Measurements from ENCODE around the gene ASPG.

The ASPG gene

GRCh38 chr14:104115131-104115600, 29.7 kb downstream of the ASPG start:
- TF ChIP-seq, protein P1, sequence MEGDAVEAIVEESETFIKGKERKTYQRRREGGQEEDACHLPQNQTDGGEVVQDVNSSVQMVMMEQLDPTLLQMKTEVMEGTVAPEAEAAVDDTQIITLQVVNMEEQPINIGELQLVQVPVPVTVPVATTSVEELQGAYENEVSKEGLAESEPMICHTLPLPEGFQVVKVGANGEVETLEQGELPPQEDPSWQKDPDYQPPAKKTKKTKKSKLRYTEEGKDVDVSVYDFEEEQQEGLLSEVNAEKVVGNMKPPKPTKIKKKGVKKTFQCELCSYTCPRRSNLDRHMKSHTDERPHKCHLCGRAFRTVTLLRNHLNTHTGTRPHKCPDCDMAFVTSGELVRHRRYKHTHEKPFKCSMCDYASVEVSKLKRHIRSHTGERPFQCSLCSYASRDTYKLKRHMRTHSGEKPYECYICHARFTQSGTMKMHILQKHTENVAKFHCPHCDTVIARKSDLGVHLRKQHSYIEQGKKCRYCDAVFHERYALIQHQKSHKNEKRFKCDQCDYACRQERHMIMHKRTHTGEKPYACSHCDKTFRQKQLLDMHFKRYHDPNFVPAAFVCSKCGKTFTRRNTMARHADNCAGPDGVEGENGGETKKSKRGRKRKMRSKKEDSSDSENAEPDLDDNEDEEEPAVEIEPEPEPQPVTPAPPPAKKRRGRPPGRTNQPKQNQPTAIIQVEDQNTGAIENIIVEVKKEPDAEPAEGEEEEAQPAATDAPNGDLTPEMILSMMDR (IDR thresholded peaks at IDR 0.05), result no peak

- TF ChIP-seq, protein P1 (IDR thresholded peaks at IDR 0.05), result no peak
These were observed 30.3 kb downstream of the ASPG start for GRCh38 chr14:104115691-104116287.

- TF ChIP-seq, protein P1 (IDR thresholded peaks at IDR 0.05), result no peak
These were observed 30.8 kb downstream of the ASPG start for GRCh38 chr14:104116288-104116755.

GRCh38 chr14:104116756-104117340, 31.3 kb downstream of the ASPG start:
- TF ChIP-seq, protein P1 (IDR thresholded peaks at IDR 0.05), result no peak

DNA sequence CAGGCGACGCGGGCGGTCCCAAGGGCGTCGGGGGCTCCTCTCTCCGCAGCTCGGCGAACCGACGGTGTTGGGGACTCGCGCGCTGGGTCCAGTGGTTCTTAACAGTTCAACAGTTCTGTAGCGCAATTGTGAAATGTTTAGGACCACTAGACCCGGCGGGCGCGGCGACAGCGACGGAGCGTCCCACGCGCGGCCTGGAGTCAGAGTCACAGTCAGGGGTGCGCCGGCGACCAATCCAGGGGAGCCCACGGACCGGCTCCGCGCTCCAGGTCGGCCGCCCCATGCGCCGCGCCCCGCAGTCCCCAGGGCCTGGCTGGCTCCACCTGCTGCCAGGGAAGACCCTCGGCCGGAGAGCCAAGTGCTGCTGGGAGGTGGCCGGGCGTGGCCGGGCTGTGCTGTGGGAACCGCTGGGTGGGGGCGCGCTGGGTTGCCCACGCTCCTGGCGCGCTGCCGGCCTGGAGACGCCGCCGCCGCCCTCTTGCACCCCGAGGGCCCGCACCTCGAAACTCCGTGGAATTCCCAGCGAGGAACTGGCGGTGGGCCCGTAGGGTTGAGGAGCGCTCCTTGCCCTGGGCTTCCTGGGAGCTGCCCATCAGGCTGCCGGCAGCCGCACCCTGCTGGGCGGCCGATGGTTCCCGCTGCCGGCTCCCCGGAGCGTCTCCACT, 32.0 kb downstream of the ASPG start:
- TF ChIP-seq, protein P1 (IDR thresholded peaks at IDR 0.05), result no peak

DNA sequence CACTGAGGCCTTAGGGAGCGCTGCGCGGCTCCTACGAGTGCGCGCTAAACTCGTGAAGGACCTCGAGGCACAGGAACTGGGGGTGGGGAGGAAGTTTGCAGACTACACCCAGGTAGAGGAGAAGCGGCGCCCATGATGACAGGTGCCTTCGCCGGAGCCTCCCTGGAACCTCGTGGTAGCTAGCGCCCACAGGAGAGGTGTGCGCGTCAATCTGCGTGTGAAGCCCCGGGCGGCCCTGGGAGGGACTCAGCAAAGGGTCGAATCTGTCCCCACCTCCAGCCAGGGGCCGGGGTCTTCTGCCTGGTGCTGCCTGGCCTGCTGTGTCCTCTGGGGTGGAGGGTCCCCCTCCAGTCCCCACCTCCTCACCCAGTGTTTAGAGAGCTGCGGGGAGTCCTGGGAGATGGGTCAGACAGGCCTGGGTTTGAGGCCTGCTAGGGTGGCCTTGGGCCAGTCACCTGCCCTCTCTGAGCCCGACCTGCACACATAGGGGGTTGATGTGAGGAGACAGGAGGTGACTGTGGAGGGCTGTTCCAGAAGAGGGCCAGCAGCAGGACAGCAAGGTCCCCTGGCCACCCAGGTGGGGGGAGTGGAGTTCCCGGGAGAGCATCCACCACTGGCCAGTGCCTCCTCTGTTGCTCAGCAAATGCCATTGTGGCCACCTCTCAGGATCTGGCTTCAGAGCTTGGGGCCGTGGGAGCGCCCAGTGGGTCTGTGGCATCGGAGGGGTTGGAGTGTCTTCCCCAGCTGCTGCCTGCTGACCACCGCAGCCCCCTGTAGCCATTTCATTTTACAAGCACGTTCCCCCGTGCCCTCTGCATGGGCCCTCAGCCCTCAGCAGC, 32.7 kb downstream of the ASPG start:
- TF ChIP-seq, protein P1 (IDR thresholded peaks at IDR 0.05), result no peak

GRCh38 chr14:104119119-104119487, 33.6 kb downstream of the ASPG start:
- TF ChIP-seq, protein P1 (IDR thresholded peaks at IDR 0.05), result no peak
